ENCODE measurements around the gene SLC41A3.
"Not testable (repeated sequence)": the region's sequence is repeated elsewhere in the genome, so short reads cannot be mapped to it uniquely, and the experiment has no call there.

- not testable (repeated sequence) for TF ChIP-seq EZH2phosphoT487 (IDR thresholded peaks at IDR 0.05; ENCODE audit: insufficient read depth, low read depth); EZH2 (IDR thresholded peaks at IDR 0.05; ENCODE audit: insufficient read depth, poor library complexity, severe bottlenecking)
These were observed 99.0 kb downstream of the SLC41A3 start for GRCh38 chr3:125984951-125985350.
